Measurements from ENCODE around the gene FRMD1.

The FRMD1 gene

DNA sequence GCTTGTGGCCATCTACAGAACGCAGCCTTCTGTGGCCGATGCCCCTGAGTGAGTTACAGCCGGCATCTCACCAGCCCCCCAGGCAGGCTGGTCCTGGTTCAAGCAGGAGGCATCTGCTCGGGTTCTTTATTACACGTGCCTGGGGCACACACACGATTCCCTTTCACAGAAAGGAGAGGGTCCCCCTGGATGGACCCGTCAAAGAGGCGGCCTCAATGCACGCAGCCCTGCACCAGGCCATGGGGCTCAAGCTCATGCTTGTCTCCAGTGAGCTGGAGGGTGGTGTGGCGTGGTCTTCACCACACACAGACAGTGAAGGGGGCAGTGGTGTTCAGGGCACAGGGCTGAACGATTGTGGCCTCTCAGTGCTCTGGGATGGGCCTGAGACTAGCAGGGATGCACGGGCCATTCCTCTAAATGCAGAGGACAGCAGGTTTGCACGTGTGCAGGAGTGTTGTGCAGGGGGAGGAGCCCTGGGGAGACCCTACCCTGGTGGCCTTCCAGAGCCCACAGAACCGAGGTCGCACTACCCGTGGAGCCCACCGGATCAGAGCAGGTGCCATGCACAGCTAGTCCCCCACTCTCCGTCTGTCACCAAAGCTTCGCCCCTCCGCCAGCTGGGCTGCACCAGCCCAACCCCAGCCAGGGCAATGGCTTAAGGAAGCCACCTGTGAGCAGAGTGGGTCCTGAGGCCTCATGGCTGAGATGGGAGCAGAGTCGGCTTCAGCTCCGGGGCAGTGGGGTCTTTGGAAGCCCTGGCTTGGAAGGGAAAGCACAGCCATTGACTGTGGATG, 23.1 kb downstream of the FRMD1 start:
- no peak for DNase-seq (ENCODE audit: low spot score)

DNA sequence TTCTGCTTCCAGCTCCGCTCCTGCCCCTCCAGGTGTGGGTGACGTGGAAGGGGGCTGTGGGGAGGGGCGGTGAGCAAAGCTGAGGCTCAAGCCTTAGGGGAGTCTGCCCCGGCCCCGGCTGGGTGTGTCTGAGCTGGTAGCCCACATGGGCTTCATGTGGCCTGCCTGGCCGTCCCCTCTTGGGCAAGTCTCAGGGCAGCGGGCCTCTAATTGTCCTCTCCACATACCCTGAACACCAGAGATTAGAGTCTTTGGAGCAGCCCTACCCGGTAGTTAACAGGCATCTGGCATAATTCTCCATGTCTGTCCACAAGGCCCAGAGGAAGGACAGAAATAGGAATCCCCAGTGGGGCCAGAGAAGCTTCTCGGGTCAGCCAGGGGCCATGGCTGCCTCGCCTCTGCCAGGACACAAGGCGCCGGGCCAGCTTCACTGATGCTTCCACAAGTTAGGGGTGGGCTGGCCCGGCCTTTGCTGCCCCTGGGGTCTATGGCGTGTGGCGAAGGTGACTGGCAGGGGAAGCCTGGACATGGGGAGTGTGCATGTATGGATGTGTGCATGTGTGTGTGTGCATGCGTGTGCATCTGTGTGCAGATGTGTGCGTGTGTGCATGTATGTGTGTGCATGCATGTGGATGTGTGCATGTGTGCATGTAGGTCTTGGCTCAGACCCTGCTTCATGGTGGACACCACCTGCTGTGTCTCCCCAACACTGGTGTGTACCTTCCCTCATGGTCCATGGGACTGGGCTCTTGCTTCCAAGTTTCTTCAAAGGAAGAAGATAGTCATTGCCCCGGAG, 24.0 kb downstream of the FRMD1 start:
- DNase-seq (ENCODE audit: low spot score), result no peak

DNA sequence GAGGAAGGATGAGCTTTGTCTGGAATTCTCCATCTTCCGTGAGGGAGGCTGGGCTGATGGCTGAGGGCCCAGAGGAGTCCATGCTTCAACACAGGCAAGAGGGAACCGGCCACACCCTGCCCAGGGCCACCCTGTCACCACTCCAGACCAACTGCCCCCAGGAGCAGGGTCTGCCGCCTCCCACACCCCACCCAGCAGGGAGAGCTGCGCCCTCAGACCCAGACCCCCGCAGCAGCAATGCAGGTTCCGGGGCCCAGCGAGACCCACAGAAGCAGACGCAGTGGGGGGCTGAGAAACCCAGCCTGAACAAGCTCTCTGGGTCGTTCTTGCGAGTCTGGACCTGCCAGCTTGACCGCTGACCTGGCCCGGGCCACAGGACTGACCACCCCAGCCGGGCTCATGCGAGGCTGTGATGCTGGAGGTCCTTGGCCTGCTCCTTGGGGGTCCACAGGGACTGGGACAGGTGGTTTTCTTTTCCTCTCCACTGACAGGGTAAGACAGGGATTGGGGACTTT, 25.0 kb downstream of the FRMD1 start:
- DNase-seq (ENCODE audit: low spot score), result no peak

DNA sequence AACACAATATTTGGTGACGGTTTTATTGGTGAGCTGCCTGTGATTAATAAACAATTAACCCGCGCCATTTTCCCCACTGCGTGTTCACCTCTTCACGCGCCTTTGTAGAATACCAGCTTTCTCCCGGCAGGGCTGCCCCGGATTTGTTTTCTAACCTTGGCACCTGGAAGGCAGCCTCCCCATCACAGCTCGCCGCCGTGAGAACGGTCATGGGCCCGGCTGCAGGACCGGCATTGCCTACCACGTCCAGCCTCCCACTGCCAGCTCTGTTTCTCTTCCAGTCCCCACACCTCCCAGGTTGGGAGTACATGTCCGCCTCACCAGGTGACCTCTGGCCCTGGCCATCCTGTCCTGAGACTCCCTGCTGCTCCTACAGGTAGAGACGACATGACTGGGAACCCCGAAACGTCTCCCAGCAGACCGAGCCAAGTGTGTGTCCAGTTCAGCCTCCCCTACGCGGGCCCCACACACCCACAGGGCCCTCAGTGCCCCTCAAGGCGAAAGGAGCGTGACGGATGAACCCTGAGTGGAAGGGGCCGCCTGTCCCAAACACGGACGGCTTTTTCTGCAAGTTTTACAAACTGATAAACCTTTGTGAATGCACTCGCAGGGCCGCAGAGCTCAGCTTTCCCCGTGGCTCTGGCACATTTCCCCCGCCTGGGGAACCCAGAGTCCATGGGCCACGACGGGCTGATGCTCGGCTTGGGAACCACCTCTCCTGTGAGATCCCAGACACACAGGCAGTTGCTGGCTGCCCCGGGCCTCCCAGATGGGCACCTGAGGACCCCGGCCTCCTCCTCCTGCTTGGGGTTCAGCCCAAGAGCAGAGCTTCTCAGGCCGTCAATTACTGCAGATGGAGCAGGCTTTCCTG, 25.7 kb downstream of the FRMD1 start:
- DNase-seq (ENCODE audit: low spot score), result no peak

DNA sequence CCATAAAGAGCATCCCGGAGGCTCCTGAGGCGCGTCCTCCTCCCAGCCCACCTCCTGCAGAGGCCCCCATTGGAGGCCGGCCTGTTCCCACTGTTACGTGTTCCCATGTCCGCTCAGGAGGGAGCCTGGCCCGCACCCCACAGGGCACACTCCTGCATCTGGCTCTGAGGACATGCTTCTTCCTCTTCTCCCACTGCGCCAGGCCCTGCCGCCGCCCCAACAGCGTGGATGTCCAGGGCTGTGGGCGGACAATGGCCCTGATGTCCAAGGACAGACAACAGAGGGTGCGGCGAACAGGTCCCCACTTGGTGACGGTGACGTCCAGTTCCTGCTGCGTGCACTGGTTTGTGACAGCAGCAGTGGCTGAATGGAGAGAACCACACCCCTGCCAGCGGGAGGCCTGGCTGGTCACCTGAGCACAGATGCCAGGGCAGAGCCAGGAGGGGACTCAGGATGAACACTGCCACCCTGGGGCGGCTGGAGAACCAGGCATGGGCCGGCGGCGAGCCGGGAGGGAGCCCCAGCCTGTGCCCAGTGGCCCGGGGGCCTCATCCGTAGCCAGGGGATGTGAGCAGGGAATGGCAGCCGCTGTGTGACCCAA, 26.6 kb downstream of the FRMD1 start:
- no peak for DNase-seq (ENCODE audit: low spot score)

DNA sequence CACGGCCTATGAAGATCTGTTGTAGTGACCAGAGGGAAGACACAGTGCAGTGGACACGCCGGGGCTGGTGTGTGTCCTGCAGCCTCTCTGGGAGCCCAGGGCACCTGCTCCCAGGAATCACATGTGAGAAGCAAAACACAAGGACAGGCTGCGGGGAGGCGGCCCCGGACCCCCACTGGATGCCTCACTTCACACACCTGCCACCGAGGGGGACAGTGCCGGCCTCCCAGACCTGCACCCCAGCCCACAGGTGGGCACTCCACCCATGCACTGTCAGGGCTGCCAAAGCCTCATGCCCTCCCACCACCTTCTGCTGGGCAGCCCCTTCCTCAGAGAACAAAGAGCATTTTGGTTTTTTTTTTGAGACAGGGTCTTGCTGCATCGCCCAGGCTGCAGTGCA, 27.4 kb downstream of the FRMD1 start:
- no peak for DNase-seq (ENCODE audit: low spot score)

DNA sequence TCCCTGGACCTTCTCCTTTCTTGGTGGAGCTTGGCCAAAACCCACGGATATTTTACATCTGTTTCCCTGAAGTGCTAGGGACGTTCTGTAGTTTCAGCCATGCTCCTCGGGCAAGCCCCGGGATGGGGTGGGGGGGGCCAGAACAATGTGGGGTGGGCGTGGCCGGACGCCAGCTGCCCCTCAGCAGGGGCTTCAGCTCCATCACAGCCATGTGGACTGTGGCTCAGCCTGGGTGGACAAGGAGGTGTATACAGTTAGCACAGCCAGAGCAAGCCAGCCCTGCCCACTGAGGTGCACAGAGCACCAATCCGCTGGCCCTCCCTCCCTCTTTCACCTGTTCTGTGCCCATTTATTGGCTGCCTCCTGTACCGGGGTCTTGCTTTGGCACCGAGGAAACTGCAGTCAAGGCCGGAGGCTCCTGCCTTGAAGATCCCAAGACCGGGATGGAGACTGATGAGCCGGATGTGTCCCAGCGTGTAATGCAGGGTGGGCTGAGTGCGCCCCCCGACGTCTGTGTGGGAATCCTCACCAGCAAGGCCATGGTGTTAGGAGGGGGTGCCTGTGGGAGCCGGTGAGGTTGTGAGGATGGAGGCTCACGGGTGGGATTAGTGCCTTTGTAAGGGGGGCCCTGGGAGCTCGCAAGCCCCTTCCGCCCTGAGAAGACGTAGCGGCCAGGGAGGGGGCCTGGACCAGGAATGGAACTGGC, 28.0 kb downstream of the FRMD1 start:
- no peak for DNase-seq (ENCODE audit: low spot score)

DNA sequence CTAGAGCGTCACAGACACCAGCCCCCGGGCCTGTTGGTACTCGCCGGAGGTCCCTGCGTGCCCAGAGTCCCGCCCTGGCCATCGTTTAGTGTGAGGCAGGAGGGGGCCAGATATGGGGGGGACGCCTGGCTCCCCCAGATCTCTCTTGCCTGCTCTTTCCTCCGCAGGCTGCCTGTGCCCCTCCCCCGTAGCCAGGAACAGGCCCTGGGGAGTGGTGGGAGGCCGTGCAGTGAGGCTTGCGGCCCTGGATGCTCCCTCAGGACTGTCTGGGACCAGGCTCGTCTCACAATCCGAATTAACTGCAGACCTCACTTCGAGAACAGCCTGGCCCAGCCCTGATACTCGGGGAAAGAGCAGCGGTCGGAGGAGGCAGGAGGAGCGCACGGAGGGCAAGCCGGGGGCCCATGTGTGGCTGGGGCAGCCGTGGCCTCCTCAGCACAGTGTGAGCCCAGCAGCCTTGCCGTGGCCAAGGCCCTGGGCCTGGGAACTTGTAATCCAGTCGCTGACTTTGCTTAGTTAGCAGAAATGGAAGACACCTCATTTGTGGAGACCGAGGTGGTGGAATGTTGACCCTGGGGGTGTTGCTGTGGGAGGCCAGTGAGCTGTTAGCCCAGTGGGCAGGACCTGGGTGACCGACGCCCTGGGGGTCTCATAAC, 28.7 kb downstream of the FRMD1 start:
- DNase-seq (ENCODE audit: low spot score), result no peak

DNA sequence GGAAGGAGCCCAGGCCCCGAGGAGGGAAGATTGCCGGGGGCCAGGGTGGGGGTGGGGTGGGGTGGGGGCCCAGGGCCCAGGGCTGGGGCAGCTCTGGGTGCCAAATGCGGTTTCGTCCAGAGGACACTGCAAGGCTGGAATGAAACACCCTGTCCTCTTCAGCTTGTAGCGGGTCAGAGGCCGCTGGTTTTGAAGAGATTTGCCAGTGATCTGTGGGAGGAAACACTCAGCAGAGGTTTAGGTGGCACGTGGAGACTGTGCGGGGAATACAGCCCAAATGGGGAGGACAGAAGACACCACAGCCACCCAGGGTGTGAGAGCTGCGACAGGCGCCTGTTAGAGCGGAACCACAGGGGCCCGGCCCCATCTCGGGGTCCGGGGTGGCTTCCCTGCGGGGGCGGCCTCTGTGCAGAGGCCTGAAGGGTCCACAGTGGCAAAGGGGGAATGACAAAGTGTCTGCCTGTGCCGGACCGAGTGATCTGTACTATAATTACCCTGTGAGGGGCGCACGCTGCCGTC, 29.2 kb downstream of the FRMD1 start:
- DNase-seq (ENCODE audit: low spot score), result no peak

DNA sequence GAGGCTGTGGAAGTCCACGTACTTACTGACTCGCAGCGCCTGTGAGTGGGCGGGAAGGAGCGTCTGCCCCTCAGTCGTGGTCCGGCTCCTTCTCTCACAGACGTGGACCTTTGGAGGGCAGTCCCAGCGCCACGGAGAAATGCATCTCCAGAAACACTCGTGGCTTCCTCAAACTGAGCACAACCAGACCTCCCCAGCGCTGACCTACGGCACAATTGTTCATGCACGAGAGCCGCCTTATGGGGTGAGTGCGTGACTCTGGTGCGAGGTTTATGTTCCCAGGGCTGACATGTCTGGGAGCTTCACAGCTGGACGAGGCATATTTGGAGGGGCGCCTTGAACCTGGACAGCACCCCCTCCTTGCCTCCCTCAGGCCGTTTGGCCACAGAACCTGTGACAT, 29.7 kb downstream of the FRMD1 start:
- no peak for DNase-seq (ENCODE audit: low spot score)

DNA sequence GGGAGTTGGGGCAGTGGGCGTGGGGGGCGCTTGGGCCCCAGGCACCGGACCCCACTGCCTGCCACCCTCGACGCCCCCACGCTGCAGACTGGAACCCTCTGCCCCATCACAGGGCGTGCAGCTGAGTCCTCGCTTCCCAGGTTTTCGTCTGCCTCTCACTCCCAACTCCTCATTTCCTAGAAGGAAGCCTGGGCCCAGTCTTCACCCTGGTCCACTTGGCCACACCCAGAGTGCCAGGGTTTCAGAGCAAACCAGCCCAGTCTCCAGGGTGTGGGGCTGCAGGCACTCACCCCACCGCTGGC, 30.3 kb downstream of the FRMD1 start:
- DNase-seq (ENCODE audit: low spot score), result no peak

DNA sequence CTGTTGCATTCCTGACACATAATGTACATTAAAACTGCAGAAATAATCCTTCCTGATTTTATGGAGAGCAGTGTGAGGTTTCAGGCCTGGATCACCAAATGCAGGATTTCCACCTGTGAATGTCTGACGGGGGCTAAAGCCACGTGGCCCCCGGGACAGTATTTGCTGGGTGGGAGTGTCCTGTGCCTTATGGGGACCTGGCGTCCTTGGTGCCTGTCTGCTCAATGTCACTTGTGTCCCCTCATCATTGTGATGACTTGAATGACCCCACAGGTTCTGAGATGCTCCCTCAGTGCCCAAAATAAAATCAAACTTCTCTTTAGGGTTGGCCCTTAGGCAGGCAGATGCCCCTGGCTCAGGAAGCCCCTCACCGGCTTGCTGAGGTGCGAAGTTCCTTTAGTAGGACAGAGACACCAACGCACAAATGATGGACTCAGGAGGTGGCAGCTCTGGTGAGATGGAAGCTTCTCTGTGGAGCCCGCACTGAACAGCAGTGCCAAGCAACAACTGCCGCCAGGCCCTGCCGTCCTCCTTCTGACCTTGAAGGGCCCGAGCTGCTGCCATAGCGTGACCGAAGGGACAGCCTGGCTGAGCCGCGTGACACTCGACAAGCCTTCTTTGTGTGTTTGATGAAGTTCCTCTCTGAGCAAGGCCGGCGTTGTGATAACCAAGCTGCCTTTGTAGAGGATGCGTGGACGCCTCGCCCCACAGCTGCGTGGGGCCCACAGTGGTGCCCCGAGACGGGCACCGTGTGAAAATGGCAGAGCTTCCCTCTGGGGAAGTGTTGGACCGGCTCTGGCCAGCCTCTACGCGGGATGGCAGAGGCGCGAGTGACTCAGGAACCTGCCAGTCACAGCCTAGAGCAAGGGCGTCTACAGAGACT, 30.9 kb downstream of the FRMD1 start:
- no peak for DNase-seq (ENCODE audit: low spot score)

DNA sequence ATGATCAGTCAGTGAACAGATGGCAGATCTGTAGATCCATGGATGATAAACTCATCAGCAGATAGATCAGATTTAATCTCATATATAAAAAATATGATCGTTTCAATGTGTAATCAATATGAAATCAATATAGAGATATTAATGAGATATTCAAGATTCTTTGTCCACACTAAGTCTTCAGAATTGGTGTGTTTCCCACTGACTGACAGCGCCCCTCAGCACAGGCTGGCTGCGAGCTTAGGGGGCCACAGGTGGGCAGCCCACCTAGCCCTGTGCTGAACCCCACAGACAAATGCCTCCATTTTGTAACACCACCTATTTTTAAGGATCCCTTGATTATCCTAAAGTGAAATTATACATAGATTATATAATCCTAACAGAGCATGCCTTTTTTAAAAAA, 32.3 kb downstream of the FRMD1 start:
- DNase-seq (ENCODE audit: low spot score), result no peak

DNA sequence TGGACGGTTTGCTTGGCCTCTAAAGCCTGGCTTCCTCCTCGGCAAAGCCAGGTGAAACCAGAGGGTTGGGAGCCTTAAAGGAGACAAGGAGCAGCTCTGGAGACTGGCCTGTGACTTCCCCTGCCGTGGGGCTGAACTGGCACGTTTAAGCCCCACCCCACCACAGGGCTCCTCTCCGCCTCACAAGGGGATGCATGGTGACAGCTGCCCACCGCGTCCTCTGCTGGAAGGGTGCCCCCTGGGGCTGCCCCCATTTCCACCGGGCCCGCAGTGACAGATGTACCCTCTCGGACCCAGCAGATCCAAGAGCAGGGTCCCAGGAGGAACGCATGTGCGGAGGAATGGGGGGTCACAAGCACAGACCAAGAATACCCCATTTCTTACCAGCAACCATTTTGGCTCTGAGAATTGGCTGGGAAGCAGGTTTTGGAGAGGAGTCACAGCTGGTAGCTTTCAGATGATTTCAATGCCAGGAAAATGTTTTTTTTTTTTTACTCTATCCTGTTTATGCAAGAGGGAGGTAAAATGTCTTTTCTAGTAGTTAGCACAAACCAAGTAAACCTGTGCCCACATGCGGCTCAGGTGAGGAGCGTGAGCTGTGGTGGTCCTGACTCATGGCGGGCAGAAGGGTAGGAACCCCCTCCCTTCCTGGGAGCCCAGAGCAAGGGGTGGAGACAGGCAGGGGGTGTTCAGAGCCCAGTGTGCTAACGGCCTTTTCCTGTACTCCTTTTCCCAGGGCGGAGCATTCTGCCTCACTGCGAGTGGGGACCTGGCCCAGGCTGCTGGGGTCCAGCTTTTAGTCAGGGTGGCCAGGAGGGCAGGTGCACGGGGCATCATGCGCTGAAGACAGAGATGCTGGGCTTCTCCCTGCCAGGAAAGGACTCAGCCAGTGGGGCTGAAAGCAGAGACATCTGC, 33.0 kb downstream of the FRMD1 start:
- DNase-seq (ENCODE audit: low spot score), result peak; percentile 45

DNA sequence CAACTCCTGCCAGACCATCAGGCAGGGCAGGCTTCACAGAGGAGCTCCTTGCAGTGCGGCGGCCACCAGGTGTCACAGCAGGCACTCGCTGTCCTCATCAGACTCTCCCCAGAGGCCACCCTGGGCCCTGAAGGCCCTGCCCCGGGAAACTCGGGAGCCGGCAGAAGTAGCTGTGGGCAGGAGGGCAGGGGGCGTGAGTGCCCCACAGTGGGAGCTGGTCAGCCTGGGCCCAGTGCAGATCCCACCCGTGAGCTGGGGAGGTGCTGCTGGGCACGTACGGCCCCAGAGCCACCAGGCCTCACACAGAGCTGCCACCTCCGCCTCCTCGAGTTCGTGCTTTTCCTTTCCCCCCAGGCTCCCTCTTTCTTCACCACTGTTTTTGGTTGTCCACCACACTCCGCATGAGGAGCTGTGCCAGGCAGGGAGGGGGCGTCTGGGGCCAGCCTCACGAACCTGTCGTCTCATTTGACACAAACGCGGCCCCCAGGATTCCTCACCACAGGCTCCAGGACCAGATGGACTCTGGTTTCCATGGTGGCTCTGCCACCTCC, 33.8 kb downstream of the FRMD1 start:
- peak; percentile 52 for DNase-seq (ENCODE audit: low spot score)

DNA sequence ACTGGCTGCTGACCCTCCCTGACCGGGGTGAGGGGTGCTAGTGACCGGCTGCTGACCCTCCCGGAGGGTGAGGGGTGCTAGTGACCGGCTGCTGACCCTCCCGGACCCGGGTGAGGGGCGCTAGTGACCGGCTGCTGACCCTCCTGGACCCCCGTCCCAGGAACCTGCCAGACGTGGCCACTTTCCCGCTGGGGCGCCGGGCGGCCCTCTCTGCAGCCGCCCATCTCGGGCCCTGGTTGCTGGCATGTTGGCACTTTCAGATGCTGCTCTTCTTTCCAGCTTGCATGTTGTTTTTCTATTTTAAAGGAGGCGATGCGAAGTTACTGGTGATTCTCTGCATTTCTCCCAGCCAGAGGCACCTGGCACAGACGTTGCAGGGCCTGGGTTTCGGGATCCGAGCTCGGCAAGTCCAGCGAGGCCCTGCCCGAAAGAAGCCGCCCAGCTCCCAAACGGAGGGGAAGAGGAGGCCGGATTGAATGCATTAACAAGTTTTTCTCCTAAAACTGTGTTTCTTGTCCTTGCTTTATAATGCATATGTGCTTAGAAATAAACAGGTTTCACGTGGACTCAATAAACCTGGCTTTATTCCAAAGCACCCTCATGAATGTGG, 34.4 kb downstream of the FRMD1 start:
- DNase-seq (ENCODE audit: low spot score), result no peak

DNA sequence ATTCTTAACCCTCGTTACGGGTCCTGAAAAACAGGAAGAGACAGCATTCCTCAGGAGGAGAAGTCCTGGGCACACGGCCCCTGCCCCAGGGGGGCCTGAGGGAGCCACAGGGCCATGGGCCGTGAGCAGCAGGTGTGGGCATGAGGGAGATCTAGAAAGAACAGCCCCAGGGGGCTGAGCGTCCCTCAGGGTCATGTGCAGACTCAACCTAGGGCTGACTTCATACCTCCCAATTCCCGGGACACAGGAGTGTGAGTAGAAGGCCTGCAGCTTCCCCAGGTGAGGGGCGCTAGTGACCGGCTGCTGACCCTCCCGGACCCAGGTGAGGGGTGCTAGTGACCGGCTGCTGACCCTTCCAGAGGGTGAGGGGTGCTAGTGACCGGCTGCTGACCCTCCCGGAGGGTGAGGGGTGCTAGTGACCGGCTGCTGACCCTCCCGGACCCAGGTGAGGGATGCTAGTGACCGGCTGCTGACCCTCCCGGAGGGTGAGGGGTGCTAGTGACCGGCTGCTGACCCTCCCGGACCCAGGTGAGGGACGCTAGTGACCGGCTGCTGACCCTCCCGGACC, 35.1 kb downstream of the FRMD1 start:
- no peak for DNase-seq (ENCODE audit: low spot score)
